ENCODE measurements around the gene APEX1.

- no peak for TF ChIP-seq CTCF (IDR thresholded peaks at IDR 0.05)
- no peak for TF ChIP-seq POLR2A (IDR thresholded peaks at IDR 0.05)
Observed at GRCh38 chr14:20428010-20428365, 27.0 kb upstream of the APEX1 start.

Measured in upper lobe of left lung (tissue), 4 donors.